Adipocyte (in vitro differentiated cells): ENCODE measurements around the gene ATP9A.

Experiments
- DNase-seq: peaks from one replicate; pipeline ENCODE4 v3.0.0-alpha.2; 2015; ENCODE audit warnings: low read depth
- H3K27me3 ChIP-seq: replicated peaks from 2 replicates; pipeline ENCODE4 v1.7.0; 2013; ENCODE audit warnings: mild to moderate bottlenecking, low read length, moderate library complexity; ENCODE audit not compliant: control insufficient read depth, insufficient read depth
- H3K36me3 ChIP-seq: 2 replicates; pipeline ENCODE4 v1.7.0; 2013; ENCODE audit warnings: low read length, mild to moderate bottlenecking, moderate library complexity; ENCODE audit not compliant: control insufficient read depth, insufficient read depth, severe bottlenecking
- H3K4me1 ChIP-seq: 2 replicates; pipeline ENCODE4 v1.7.0; 2013; ENCODE audit warnings: mild to moderate bottlenecking, low read length, moderate library complexity; ENCODE audit not compliant: control insufficient read depth, insufficient read depth
- H3K4me3 ChIP-seq: 2 replicates; pipeline ENCODE4 v1.7.0; 2013; ENCODE audit warnings: mild to moderate bottlenecking, low read length, moderate library complexity
- H3K9ac ChIP-seq: 2 replicates; pipeline ENCODE4 v1.7.0; 2013; ENCODE audit warnings: mild to moderate bottlenecking, low read length, moderate library complexity
- H3K9me3 ChIP-seq: 2 replicates; pipeline ENCODE4 v1.7.0; 2013; ENCODE audit warnings: mild to moderate bottlenecking, low read length, moderate library complexity; ENCODE audit not compliant: control insufficient read depth

Gene ATP9A

DNA sequence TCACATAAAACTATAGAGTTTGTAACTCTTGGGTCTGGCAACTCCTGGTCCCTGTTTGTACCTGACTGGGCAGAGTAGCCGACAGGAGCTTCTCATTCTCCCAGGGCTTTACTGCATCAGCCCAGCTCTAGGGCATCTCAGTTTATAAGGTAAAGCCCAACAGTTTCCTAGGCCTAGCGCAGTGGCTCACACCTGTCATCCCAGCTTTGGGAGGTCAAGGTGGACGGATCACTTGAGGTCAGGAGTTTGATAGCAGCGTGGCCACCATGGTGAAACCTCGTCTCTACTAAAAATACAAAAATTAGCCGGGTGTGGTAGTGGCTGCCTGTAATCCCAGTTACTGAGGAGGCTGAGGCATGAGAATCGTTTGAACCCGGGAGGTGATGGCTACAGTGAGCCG is 47.8 kb downstream of the ATP9A start:
- DNase-seq: no peak
- no peak overlapping the region for H3K4me3 ChIP-seq
- H3K36me3 ChIP-seq: peaks cover 25% of the 10 kb centered on the region
- H3K9me3 ChIP-seq: no peaks in the 10 kb centered on the region
- H3K4me1 ChIP-seq: no peaks in the 10 kb centered on the region
- no peaks in the 10 kb centered on the region for H3K27me3 ChIP-seq
- H3K9ac ChIP-seq: no peak overlapping the region

DNA sequence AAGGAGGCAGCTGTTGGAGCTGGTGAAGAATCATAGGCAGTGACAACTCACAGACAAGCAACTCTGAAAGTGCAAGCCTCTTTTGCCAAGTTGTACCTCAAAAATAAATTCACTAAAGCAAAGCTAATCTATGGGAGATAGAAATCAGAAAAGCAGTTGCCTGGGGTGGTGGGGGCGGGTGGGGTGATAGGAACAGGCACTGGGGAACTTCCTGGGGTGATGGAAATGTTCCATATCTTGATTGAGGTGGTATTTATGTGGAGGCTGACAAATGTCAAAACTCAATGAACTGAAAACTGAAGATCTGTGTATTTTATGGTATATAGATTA is 52.4 kb downstream of the ATP9A start:
- no peak overlapping the region for H3K9ac ChIP-seq
- H3K36me3 ChIP-seq: peaks cover 19% of the 10 kb centered on the region
- no peaks in the 10 kb centered on the region for H3K9me3 ChIP-seq
- no peaks in the 10 kb centered on the region for H3K27me3 ChIP-seq
- no peak overlapping the region for H3K4me3 ChIP-seq
- DNase-seq: no peak
- no peaks in the 10 kb centered on the region for H3K4me1 ChIP-seq

DNA sequence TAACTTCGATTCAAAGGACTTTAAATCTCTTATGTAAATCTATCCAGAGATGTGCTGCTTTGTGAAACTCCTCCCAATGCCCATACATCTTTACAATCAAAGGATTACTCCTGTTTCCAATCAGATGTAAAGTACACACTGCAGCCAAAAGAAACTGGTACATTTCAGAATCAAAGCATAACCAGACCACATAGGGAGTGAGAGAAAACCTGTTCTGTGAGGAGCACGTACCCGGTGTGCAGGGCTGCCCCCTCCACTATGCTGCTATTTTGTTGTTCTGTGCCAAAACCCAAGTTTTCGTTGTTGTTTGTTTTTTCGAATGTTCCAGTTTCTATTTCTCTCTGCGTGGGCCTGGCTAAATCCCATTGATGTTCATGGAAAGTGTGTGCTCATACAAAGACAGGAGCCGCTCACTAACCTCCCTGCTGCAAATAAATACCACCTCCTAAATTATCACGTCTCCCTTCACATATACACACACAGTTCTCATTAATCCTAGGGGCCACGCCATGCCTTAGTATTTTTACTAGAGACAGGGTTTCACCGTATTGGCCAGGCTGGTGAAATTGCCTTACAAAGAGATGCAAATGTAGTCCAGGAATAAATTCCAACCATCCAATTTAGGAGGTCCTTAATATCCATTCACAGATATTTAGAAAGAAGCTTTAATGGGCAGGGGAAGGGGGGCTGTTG is 52.9 kb downstream of the ATP9A start:
- Histone ChIP-seq H3K9ac (no peak overlapping the region), H3K27me3 (no peaks in the 10 kb centered on the region), H3K9me3 (no peaks in the 10 kb centered on the region), H3K4me1 (no peaks in the 10 kb centered on the region), H3K4me3 (no peak overlapping the region), H3K36me3 (peaks cover 22% of the 10 kb centered on the region)
- no peak for DNase-seq

DNA sequence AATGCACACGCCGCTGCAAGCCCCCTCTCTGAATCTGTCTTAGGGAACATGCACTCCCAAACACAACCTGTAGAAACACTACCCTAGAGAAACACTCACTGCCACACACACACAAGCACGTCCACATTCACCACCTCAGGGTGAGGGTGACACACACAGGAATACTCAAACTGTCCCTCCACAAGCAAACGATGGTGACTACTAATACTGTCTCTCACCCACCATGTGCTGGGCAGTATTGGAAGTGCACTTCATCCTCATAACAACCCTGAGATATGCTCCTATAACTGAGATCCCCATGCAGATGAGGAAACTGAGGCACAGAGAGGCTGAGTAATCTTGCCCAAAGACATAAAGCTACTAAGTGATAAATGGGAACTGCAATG is 55.0 kb downstream of the ATP9A start:
- Histone ChIP-seq H3K36me3 (peaks cover 32% of the 10 kb centered on the region), H3K9ac (no peak overlapping the region), H3K4me3 (no peak overlapping the region), H3K9me3 (no peaks in the 10 kb centered on the region), H3K27me3 (no peaks in the 10 kb centered on the region), H3K4me1 (no peaks in the 10 kb centered on the region)
- DNase-seq: no peak

DNA sequence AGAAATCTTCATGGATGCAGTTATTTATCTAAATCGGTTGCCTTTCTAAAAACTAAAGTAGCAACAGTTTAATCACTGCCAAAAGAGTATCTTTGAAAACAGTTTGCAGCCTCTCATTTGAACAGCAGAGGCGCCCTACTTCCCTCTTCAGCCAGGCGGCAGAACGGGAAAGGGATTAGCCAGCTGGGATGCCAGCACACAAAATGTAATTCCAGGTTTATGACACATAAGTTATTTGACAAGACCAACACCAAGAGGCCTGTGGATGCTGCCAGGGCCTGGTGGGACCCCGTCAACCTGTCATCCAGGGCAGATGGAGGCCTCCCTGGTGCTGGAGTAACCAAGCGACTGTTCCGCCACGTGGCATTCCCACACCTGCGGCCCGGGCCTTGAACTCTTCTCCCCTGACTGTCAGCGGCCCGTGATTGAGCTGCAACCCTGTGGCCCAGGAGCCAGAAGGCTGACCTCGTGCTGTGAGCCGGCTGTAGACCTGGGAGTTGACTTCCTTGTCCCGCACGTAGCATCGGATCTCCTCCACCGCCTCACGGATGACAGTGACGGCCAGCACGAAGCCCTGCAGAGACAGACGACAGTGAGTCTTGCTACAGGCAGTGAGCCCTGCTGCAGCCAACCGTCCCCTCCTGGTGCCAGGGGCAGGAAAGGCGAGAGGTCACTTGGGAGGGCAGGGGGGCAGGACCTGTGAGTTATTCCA is 55.5 kb downstream of the ATP9A start:
- Histone ChIP-seq H3K4me3 (no peak overlapping the region), H3K9me3 (no peaks in the 10 kb centered on the region), H3K27me3 (no peaks in the 10 kb centered on the region), H3K36me3 (peaks cover 36% of the 10 kb centered on the region), H3K4me1 (no peaks in the 10 kb centered on the region), H3K9ac (no peak overlapping the region)
- peak; percentile 24 for DNase-seq

DNA sequence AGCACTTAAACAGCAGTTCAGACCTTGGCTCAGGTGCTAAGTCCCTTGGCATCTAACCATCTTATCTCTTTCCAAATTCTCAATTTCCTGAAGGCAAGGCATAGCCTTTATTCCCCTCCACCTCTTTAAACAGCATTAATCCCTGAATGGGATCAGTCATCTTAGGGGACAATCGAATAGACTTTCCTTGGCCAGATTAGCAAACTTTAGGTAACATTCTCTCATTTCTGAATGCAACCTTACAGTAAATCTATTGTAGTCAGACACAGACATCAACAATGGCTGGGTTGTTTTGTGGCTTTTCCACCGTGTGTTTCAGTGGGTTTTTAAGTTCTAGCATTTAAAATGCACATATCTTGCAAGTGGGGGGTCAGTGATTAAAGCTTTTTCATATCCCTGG is 56.8 kb downstream of the ATP9A start:
- no peak for DNase-seq
- Histone ChIP-seq H3K36me3 (peaks cover 47% of the 10 kb centered on the region), H3K4me1 (no peaks in the 10 kb centered on the region), H3K9ac (no peak overlapping the region), H3K27me3 (no peaks in the 10 kb centered on the region), H3K9me3 (no peaks in the 10 kb centered on the region), H3K4me3 (no peak overlapping the region)

DNA sequence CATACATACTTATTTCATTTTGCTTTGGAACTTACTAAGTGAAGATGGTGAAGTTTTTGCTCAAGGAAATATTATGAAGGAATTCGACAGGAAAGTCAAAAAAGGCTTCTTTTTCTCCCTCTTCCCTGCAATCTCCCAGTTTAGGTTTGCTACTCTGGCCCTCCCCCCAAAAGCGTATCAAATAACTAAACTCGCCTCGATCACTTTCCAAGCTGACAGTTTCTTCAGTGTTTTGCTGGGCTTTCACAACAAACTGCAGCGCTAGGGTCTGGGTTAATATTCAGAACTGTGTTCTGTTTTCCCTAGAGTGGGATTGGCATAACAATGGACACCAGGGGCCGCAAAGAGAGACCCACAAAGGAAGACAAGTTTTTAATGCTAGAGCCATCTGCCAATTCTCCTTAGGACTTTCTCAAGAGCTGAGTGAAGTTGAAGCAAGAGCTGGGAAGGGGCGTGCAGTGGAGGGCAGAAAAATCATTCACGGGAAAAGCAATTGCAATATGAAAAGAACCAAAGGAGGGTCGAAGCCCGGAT is 57.8 kb downstream of the ATP9A start:
- no peaks in the 10 kb centered on the region for H3K27me3 ChIP-seq
- H3K4me1 ChIP-seq: no peaks in the 10 kb centered on the region
- peaks cover 53% of the 10 kb centered on the region for H3K36me3 ChIP-seq
- H3K9me3 ChIP-seq: no peaks in the 10 kb centered on the region
- no peak for DNase-seq
- no peak overlapping the region for H3K4me3 ChIP-seq
- no peak overlapping the region for H3K9ac ChIP-seq

DNA sequence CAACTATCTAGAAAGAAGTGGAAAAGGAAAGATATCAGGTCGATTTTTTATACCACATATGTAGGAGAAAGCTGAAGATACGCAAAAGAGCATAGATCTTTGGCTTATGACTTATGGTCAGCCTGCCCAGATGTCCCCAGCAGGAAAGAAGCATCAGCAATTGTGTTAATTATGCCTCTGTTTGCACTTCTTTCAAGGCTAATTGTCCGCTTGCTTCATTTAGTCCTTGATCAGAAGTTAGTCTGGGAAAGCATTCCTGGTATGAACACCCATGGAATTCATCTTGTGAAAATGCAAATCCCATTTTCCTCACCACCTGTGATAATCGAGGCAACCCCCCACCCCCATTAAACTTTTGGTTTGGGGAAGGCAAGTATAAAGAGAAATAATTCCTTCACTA is 62.8 kb downstream of the ATP9A start:
- H3K9ac ChIP-seq: no peak overlapping the region
- H3K27me3 ChIP-seq: no peaks in the 10 kb centered on the region
- no peaks in the 10 kb centered on the region for H3K4me1 ChIP-seq
- H3K4me3 ChIP-seq: no peak overlapping the region
- H3K9me3 ChIP-seq: no peaks in the 10 kb centered on the region
- peaks cover 39% of the 10 kb centered on the region for H3K36me3 ChIP-seq
- DNase-seq: no peak

DNA sequence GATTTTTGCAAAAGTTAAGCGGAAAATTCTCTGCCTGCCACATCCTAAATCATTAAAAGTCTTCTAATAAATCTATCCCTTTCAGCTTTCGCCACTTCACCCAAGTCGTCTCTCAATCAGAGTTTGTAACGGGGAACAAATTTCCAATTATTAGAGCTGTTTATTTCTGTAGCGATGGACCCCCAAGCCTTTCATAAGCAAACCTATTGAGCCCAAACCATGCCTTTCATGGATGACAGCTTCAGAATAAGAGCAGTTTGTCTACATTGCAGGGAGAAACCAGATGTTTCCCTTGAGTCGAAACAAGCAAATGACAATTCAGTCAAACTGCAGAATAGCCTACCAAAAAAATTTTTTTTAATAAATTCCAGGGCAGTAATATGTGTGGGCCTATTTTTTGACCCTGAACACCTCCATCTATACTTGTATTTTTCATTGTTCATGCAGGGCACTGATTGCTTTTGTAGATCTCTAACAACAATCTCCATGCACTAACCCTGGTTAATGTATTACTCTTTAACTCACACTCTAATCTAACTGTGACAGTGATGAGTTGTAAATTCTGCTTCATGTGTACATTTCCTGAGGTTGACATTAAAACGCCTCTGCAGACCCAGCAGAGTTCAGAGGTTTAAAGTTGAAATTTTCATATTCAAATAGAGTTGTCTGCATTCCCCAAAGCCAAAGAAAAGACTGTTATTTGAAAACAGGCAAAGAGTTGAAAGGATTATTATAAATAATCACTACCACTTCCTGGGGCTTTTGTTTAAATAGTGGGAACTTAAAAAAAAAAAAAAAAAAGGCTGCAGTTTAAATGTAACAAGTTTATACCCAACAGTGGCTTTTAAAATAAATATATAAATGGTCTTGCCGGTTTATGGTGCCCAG is 64.5 kb downstream of the ATP9A start:
- Histone ChIP-seq H3K4me1 (no peaks in the 10 kb centered on the region), H3K4me3 (no peak overlapping the region)
- no peak for DNase-seq

DNA sequence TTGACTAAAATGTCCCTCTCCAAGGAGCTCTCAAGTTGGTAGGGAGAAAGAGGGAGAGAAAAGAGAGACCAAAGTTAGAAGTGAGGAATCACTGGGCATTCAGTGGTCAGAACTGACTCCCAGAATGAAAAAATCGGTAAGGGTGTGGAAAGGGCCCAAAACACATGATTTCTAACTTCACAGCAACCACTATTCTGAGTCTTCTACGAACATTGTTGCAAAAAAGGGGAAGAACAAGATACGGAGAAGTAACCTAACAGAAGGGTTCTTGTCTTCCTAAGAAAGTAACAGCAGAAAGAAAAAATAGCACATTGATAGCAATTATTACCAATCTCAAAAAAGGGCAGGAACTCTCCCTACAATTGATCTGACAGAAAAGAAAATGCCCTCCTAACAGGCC is 65.6 kb downstream of the ATP9A start:
- Histone ChIP-seq H3K9me3 (no peaks in the 10 kb centered on the region), H3K4me3 (no peak overlapping the region), H3K27me3 (no peaks in the 10 kb centered on the region), H3K9ac (no peak overlapping the region), H3K36me3 (peaks cover 21% of the 10 kb centered on the region), H3K4me1 (no peaks in the 10 kb centered on the region)
- no peak for DNase-seq

More for the DNA sequence above, 64.5 kb downstream of the ATP9A start:
- Histone ChIP-seq H3K9me3 (no peaks in the 10 kb centered on the region), H3K27me3 (no peaks in the 10 kb centered on the region), H3K9ac (no peak overlapping the region), H3K36me3 (peaks cover 26% of the 10 kb centered on the region)

DNA sequence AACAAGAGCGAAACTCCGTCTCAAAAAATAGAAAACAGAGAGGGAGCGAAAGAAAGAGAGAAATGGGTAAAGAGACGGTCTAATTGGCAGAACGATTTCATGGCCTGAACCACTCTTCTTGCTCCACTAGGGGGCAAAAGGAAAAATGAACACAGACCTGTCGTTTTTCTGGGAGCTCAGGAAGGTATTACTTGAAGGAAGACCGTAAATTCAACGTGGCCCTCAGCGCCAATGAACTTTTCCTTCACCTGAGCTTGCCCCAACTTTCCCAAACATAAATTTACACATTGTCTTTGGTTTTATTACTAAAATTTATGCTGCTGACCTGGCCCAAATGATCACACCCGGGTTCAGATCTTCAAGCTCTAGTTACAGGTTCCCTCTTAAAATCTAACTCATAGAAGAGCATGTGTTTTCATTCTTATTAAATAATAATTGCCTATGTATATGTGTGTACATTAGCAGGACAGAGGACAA is 67.3 kb downstream of the ATP9A start:
- Histone ChIP-seq H3K9me3 (no peaks in the 10 kb centered on the region), H3K4me3 (no peak overlapping the region), H3K36me3 (peaks cover 6% of the 10 kb centered on the region), H3K27me3 (no peaks in the 10 kb centered on the region), H3K4me1 (peaks cover 15% of the 10 kb centered on the region), H3K9ac (no peak overlapping the region)
- DNase-seq: peak; percentile 73
